GM23338 (cell line): Measurements from ENCODE around the gene ARHGAP1. TPM values are rescaled to one million over a fixed set of nuclear protein-coding genes. Genes with fewer than 3 reads are reported as not detected.

ENCODE experiments used
- ATAC-seq: fragments of 200-7000 bp; cut with Tn5 transposase; 3 replicates; pipeline ENCODE4 v1.9.1; 2020
- DNase-seq: peaks from one replicate; pipeline ENCODE4 v3.0.0-alpha.2; 2015; ENCODE audit warnings: low spot score
- H2AFZ ChIP-seq: fragments of 200-600 bp; sonication (generic); 2 replicates; pipeline ENCODE4 v1.8.0; 2016; ENCODE audit warnings: antibody characterized with exemption, mild to moderate bottlenecking, moderate library complexity
- H3F3A ChIP-seq: fragments of 200-600 bp; sonication (generic); replicated peaks from 2 replicates; pipeline ENCODE4 v1.8.0; 2017; ENCODE audit warnings: antibody characterized with exemption, mixed run types, low read depth
- H3K27ac ChIP-seq: fragments of 200-600 bp; sonication (generic); 2 replicates; pipeline ENCODE4 v1.6.1; 2016; ENCODE audit warnings: low read depth
- H3K27me3 ChIP-seq: fragments of 200-600 bp; sonication (generic); 2 replicates; pipeline ENCODE4 v1.8.0; 2016; ENCODE audit warnings: mild to moderate bottlenecking, mixed run types, moderate library complexity; ENCODE audit not compliant: insufficient read depth
- H3K36me3 ChIP-seq: fragments of 200-600 bp; sonication (generic); 2 replicates; pipeline ENCODE4 v1.8.0; 2016; ENCODE audit warnings: mild to moderate bottlenecking; ENCODE audit not compliant: insufficient read depth
- H3K4me1 ChIP-seq: fragments of 200-600 bp; sonication (generic); 2 replicates; pipeline ENCODE4 v1.8.0; 2016; ENCODE audit warnings: mild to moderate bottlenecking, moderate library complexity; ENCODE audit not compliant: insufficient read depth
- H3K4me2 ChIP-seq: fragments of 200-600 bp; sonication (generic); 2 replicates; pipeline ENCODE4 v1.7.1; 2017; ENCODE audit warnings: mixed run types
- H3K4me3 ChIP-seq: fragments of 200-600 bp; sonication (generic); 2 replicates; pipeline ENCODE4 v1.6.1; 2016; ENCODE audit warnings: mixed run types
- H3K79me2 ChIP-seq: fragments of 200-600 bp; sonication (generic); replicated peaks from 2 replicates; pipeline ENCODE4 v1.8.0; 2017; ENCODE audit warnings: mild to moderate bottlenecking; ENCODE audit not compliant: insufficient read depth
- H3K9me2 ChIP-seq: fragments of 200-600 bp; sonication (generic); 2 replicates; pipeline ENCODE4 v1.8.0; 2017; ENCODE audit not compliant: insufficient read depth
- H4K20me1 ChIP-seq: fragments of 200-600 bp; sonication (generic); replicated peaks from 2 replicates; pipeline ENCODE4 v1.8.0; 2017; ENCODE audit warnings: mild to moderate bottlenecking; ENCODE audit not compliant: insufficient read depth
- H3K27ac Mint-ChIP-seq: 2 replicates; pipeline ENCODE4 v1.8.0; 2020; ENCODE audit warnings: inconsistent platforms, mild to moderate bottlenecking, moderate library complexity, mixed read lengths
- H3K27me3 Mint-ChIP-seq: 3 replicates; pipeline ENCODE4 v1.8.0; 2022; ENCODE audit warnings: low read depth, mild to moderate bottlenecking, moderate library complexity, mixed read lengths, inconsistent platforms; ENCODE audit not compliant: insufficient read depth, poor library complexity
- H3K36me3 Mint-ChIP-seq: 3 replicates; pipeline ENCODE4 v1.8.0; 2021; ENCODE audit warnings: low read depth, mild to moderate bottlenecking, inconsistent platforms, moderate library complexity, mixed read lengths
- H3K4me1 Mint-ChIP-seq: 3 replicates; pipeline ENCODE4 v1.8.0; 2020; ENCODE audit warnings: mild to moderate bottlenecking, inconsistent platforms, mixed read lengths
- H3K4me3 Mint-ChIP-seq: 3 replicates; pipeline ENCODE4 v1.8.0; 2021; ENCODE audit warnings: moderate library complexity, mild to moderate bottlenecking, inconsistent platforms, mixed read lengths
- H3K9me3 Mint-ChIP-seq: 3 replicates; pipeline ENCODE4 v1.8.0; 2020; ENCODE audit warnings: moderate library complexity, mild to moderate bottlenecking, inconsistent platforms, mixed read lengths
- CREB1 ChIP-seq: fragments of 250-450 bp; sonication (Bioruptor Pico); IDR thresholded peaks from 2 replicates; pipeline ENCODE4 v1.5.0; 2020; ENCODE audit warnings: low read depth, mild to moderate bottlenecking, moderate library complexity
- CTCF ChIP-seq, 2 experiments: fragments of 200-600 bp in 1 of 2; sonication (generic) in 1 of 2; conservative IDR thresholded peaks; 2 replicates each; pipeline versions ENCODE4 v1.5.1 to v1.6.1; 2016 to 2017; ENCODE audit warnings: antibody characterized with exemption in 2 of 2, low read depth in 2 of 2, mild to moderate bottlenecking in 2 of 2, moderate library complexity in 1 of 2
- ETS1 ChIP-seq: IDR thresholded peaks from 2 replicates; pipeline ENCODE4 v1.6.1; 2016; ENCODE audit warnings: antibody characterized with exemption
- EZH2 ChIP-seq: fragments of 200-600 bp; sonication (generic); IDR thresholded peaks from one replicate; pipeline ENCODE4 v1.8.0; 2017; ENCODE audit warnings: antibody characterized with exemption, mild to moderate bottlenecking, low read depth; ENCODE audit not compliant: unreplicated experiment
- EZH2phosphoT487 ChIP-seq: fragments of 200-600 bp; sonication (generic); IDR thresholded peaks from one replicate; pipeline ENCODE4 v1.8.1; 2018; ENCODE audit warnings: antibody characterized with exemption; ENCODE audit not compliant: unreplicated experiment
- JUNB ChIP-seq: IDR thresholded peaks from one replicate; pipeline ENCODE4 v1.6.1; 2016; ENCODE audit warnings: antibody characterized with exemption; ENCODE audit not compliant: unreplicated experiment
- NANOG ChIP-seq: IDR thresholded peaks from 2 replicates; pipeline ENCODE4 v1.6.1; 2016; ENCODE audit warnings: antibody characterized with exemption, borderline replicate concordance
- POLR2AphosphoS5 ChIP-seq: IDR thresholded peaks from 2 replicates; pipeline ENCODE4 v1.6.1; 2016; ENCODE audit warnings: antibody characterized with exemption, low read depth
- REST ChIP-seq: IDR thresholded peaks from one replicate; pipeline ENCODE4 v1.6.1; 2018; ENCODE audit warnings: antibody characterized with exemption; ENCODE audit not compliant: unreplicated experiment
- ZNF114 ChIP-seq: fragments of 250-450 bp; sonication (Bioruptor Pico); IDR thresholded peaks from 2 replicates; pipeline ENCODE4 v1.5.0; 2020; ENCODE audit warnings: mild to moderate bottlenecking, moderate library complexity
- ZNF331 ChIP-seq: fragments of 250-450 bp; sonication (Bioruptor Pico); IDR thresholded peaks from 2 replicates; pipeline ENCODE4 v1.5.0; 2020; ENCODE audit warnings: low read depth, mild to moderate bottlenecking, moderate library complexity
- ZNF462 ChIP-seq: fragments of 250-450 bp; sonication (Bioruptor Pico); IDR thresholded peaks from 2 replicates; pipeline ENCODE4 v1.5.0; 2020; ENCODE audit warnings: mild to moderate bottlenecking, moderate library complexity
- polyA plus RNA-seq: library from polyadenylated mRNA; unstranded; fragments of >200 nt; fragmentation: Nextera tagmentation; extraction: Ambion mirVana; gene quantifications from 2 replicates; pipeline ENCODE4 v1.2.1, GENCODE V29; 2016
- total RNA-seq: library from RNA; depleted of rRNA; stranded (reverse); fragments of >200 nt; shearing (Covaris generic); gene quantifications from 2 replicates; pipeline ENCODE4 v1.2.3, GENCODE V29; 2014

Gene ARHGAP1
- total and polyA plus RNA-seq, 2 experiments from 2014 or later = 23.4 to 38.1 TPM

GRCh38 chr11:46673713-46674462 lies 26.5 kb downstream of the ARHGAP1 start:
- DNase-seq = no peak
- no peaks in the 10 kb centered on the region for H3K9me3 Mint-ChIP-seq
- TF ChIP-seq CREB1 (CRISPR knock-in tag) = no peak
- no peak for TF ChIP-seq EZH2
- no peak for TF ChIP-seq POLR2AphosphoS5
- TF ChIP-seq NANOG = no peak
- no peak for TF ChIP-seq ZNF462
- TF ChIP-seq EZH2phosphoT487 = no peak
- no peak for TF ChIP-seq ZNF331 (CRISPR knock-in tag)
- no peak for TF ChIP-seq JUNB
- TF ChIP-seq ZNF114 (CRISPR knock-in tag) = no peak
- TF ChIP-seq CTCF (conservative IDR thresholded peaks at IDR 0.05; ENCODE audit: low read depth in 2 of 2) = no peak
- no peak for TF ChIP-seq ETS1
- TF ChIP-seq REST = no peak
- H3K4me2 ChIP-seq = peak overlapping the region; percentile 11
- no peaks in the 10 kb centered on the region for H4K20me1 ChIP-seq
- ATAC-seq = no peak
- no peak overlapping the region for H2AFZ ChIP-seq
- H3K4me3 Mint-ChIP-seq = no peak overlapping the region
- no peaks in the 10 kb centered on the region for H3K79me2 ChIP-seq
- no peaks in the 10 kb centered on the region for H3K9me2 ChIP-seq
- H3K27ac Mint-ChIP-seq = peak overlapping the region; percentile 91
- H3K27me3 Mint-ChIP-seq = peaks cover 10% of the 10 kb centered on the region
- no peaks in the 10 kb centered on the region for H3K27me3 ChIP-seq
- peaks cover 30% of the 10 kb centered on the region for H3K36me3 Mint-ChIP-seq
- peaks cover 19% of the 10 kb centered on the region for H3K4me1 ChIP-seq
- peaks cover 15% of the 10 kb centered on the region; the same call in 1 of the 2 replicates for H3K36me3 ChIP-seq
- peak overlapping the region; percentile 86 for H3K27ac ChIP-seq
- H3K4me3 ChIP-seq = no peak overlapping the region
- H3F3A ChIP-seq = peaks cover 5% of the 10 kb centered on the region; the same call in 1 of the 2 replicates
- peaks cover 20% of the 10 kb centered on the region for H3K4me1 Mint-ChIP-seq
